Stimulated activated CD4-positive, alpha-beta T cell treated with anti-CD3 and anti-CD28 coated beads, Interleukin-12 subunit alpha, Interleukin-12 subunit beta, amount 100 ng/mL, for 4 hours (primary cell): ENCODE results near the gene TRPC4AP.

Experiments
- DNase-seq: peaks from one replicate; pipeline ENCODE4 v3.0.0-alpha.2; 2020

The TRPC4AP gene

DNA sequence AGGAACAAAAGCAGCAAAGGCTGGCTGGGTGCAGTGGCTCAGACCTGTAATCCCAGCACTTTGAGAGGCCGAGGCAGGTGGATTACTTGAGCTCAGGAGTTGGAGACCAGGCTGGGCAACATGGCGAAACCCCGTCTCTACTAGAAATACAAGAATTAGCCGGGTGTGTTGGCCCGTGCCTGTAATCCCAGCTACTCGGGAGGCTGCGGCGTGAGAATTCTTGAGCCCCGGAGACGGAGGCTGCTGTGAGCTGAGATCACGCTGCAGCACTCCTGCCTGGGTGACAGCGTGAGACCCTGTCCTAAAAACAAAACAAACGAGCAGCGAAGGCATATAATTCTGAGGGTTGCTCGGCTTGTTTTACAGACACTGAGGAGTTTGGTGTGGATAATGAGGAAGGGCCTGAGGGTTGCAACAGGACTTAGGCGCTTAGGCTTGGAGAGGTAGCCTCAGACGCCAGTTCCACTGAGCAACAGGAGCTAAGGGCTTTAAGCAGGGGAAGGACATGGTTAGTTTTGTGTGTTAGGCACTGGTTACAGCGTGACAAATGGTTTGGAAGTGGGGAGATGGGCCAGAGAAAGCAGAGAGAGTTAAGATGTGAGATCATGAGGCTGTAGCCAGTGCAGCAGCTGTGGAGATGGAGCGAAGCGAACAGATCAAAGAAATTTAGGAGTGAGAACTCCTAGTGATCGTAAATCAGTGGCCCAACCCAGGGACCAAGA lies 135.7 kb downstream of the TRPC4AP start:
- no peak for DNase-seq

DNA sequence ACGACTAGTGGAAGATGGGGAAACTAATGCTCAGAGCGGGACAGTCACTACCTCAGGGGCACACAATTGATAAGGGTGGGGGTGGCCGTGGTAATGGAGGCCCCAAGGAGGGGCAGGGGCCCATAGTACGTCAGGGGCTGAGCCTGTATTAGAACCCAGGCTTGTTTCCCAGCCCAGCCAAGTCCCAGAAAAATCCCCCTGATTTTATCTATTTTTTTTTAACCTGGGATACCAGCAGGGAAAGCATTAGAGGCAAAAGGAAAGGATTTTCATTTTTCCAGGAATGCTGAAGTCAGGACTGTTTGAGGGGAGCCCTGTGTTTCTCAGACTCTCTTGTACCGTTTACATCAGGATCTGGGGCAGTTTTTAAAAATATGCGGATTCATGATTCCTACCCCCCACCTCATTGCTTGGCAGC lies 136.6 kb downstream of the TRPC4AP start:
- no peak for DNase-seq

DNA sequence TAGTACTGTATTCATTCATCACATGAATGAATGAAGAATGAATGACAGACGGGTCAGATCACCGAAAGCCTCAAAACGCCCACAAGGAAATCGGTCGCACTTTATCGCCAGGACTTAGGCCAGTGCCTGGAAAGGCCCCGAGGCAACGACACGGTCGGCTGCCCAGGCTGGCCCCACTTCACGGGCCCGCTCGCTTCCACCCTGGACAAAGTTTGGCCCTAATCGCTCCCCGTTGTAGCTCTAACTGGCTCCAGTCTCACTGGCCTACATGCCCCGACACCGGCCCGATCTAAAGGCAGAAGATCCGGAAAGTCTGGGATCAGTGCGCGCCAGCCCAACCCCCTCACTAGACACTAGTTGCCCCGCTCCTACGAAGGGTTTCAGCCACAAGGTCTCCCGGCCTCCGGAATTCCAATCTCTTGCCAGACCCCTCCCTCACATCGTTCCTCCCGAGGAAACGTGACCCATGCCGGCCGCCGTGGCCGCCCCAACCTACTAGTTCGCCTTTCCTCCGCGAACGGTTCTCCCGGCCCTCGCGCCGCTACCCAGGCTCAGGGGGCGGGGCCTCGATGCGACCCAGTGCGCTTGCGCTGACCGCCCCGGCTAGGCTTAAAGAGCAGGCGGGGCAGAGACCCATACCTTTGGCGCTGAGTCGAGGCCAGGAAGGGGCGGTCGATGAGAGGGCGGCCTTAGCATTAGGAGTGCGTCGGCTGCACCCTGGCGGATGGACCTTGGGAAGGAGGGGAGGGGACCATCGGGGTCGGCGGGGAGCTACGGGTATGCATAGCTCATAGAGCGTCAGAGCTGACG lies 137.2 kb downstream of the TRPC4AP start, which contains the start of the genes GSS and MYH7B:
GSS (minus strand) TSS at position 576 of the 810 bp plus-strand sequence. CDS start 3,954 bp downstream, outside the sequence.
MYH7B (plus strand) TSS at position 638 of the 810 bp plus-strand sequence. CDS start 22,138 bp downstream, outside the sequence.
- peak; percentile 99 for DNase-seq

DNA sequence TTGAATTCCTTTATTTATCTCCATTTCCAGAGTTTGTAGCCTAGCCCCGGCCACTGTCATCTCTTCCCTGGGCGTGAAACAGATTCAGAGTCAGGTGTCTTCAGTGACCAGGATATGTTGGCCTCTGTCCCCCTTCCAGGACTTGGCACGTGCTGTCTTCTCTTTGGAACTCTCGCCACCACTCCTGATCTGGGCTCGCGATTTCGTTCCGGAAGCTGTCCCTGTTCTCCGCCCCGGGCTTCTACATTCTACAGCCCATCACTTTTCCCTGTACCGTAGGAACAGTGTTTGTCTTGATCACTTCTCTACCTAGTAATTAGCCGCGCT lies 137.7 kb downstream of the TRPC4AP start:
- no peak for DNase-seq

DNA sequence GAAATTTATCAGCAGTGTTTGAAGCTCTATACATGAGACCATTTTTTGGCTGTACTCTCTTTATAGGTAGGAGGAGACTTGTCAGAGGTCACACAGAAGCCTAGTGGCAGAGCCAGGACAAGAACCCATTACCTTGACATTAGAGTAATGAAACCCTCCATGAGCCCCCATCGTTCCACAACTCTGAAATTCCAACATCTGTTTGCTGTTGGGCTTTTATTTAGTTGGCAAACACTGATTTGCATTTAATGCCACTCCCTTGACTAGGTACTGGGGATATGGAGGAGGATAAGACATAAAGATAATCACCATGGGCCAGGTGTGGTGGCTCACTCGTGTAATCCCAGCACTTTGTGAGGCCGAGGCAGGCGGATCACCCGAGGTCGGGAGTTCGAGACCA lies 138.6 kb downstream of the TRPC4AP start:
- no peak for DNase-seq

DNA sequence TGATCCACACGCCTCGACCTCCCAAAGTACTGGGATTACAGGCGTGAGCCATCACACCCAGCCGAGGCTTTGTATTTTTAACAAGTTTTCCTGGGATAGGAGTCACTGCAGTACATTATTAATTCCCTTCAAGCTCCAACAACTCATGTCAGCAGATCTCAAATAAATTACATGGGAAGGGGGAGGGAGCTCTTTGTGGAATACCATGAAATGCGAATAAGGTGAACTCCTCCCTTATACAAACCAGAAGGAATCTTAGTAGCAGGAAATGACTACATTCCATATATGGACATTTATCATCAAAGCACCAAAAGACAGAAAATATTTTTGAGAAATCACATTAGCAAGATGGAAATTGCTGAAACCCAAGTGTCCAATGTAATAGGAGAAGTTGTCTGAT lies 139.9 kb downstream of the TRPC4AP start:
- DNase-seq: no peak
